GM12872 (cell line): Measurements from ENCODE around the gene TP73.

Experiments used
- TF ChIP-seq, protein P1 (sequence below): IDR thresholded peaks from 3 replicates; pipeline ENCODE4 v1.5.1; 2011; ENCODE audit warnings: low read depth, mild to moderate bottlenecking, low read length, moderate library complexity; ENCODE audit not compliant: insufficient read depth

Gene TP73

DNA sequence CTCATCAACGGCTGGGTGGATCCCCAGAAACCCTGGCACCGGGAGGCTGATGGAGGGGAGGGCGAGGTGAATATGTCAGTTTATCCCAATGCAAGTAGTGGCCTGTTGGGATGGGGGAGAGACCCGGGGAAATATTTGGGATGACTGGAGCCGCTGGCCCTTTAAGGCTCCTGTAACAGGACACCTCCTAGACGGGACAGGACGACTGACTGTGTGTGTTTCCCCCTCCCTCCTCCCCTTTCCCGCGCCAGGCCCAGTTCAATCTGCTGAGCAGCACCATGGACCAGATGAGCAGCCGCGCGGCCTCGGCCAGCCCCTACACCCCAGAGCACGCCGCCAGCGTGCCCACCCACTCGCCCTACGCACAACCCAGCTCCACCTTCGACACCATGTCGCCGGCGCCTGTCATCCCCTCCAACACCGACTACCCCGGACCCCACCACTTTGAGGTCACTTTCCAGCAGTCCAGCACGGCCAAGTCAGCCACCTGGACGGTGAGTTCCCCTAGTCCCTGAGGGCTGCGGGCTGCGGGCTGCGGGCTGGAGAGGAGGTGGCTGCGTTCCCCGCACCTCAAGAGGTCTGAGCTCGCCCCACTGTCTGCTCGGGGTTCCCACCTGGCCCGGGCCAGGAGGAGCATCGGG lies 55.1 kb downstream of the TP73 start:
- TF ChIP-seq, protein P1, sequence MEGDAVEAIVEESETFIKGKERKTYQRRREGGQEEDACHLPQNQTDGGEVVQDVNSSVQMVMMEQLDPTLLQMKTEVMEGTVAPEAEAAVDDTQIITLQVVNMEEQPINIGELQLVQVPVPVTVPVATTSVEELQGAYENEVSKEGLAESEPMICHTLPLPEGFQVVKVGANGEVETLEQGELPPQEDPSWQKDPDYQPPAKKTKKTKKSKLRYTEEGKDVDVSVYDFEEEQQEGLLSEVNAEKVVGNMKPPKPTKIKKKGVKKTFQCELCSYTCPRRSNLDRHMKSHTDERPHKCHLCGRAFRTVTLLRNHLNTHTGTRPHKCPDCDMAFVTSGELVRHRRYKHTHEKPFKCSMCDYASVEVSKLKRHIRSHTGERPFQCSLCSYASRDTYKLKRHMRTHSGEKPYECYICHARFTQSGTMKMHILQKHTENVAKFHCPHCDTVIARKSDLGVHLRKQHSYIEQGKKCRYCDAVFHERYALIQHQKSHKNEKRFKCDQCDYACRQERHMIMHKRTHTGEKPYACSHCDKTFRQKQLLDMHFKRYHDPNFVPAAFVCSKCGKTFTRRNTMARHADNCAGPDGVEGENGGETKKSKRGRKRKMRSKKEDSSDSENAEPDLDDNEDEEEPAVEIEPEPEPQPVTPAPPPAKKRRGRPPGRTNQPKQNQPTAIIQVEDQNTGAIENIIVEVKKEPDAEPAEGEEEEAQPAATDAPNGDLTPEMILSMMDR, result no peak

DNA sequence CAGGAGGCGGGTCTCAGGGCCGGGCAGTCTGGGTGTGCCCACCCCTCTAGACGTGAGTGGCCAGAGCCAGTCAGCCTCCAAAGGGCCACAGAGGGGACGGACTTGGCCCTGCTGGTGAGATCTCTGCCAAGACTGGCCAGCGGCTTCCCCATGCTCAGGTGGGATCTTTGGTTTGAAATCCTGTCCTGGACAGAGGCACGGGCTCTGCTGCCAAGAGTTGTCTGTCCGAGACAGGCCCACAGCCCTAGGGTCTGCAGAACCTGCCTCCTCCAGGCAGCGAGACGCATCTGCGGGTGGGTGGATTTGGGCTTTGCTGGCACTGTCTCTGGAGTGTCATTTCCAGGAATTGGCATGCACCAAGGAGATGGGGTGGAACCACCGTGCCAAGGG lies 55.6 kb downstream of the TP73 start:
- TF ChIP-seq, protein P1, result no peak

DNA sequence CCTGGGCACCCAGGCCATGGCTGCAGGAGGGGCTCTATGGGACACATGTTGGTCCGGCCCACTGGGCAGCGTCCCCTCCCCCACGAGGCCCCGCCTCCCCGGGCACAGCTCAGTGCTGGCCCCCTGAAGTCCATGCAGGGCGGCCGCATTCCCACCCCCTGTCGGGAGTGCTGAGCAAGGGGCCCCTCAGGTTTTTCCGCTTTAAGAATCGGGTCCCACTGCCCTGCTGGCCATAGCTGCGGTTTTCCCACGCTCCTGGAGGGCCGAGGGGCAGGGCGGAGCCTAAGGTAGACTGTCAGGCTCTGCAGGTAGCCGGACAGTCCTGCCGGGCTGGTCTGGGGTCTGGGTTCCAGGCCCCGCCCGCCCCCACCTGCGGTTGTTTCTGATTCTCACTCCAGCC lies 56.5 kb downstream of the TP73 start:
- TF ChIP-seq, protein P1, result no peak

DNA sequence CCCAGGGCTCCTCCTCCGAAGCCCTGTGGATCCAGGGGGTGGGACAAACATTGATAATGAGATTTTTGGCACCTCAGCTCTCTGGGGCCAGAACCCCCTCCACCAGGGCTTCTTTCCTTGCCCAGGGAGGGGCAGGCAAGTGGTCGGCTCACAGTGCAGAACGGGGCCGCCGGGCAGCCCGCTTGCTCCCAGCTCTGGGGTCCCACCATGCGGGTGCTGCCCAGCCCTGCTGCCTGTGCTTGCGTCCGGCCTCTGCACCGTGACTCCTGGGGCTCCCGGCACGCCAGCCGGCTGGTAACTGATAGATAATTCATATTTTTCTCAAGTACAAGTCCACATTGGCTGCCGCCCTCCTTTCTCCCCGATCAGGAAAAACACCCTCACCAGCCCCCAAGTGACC lies 57.9 kb downstream of the TP73 start:
- TF ChIP-seq, protein P1, result no peak

DNA sequence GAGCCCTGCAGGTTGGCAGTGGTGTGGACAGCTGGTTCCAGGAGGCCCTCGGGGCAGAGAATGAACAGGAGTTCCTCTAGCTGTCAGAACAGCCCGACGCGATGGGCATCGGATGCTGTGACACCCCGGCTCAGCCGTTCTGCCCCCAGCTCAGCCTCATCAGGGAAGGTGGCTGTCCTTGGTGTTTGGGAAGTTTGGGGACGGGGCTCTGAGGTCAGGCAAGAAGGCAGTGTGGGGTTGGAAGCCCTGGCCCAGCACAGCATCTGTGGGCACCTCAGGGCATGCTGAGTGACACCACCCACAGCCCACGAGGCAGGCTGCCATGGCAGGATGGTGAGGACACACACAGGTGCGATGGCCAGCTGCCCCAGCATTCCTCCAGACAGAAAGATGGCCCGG lies 59.1 kb downstream of the TP73 start:
- TF ChIP-seq, protein P1, result no peak

DNA sequence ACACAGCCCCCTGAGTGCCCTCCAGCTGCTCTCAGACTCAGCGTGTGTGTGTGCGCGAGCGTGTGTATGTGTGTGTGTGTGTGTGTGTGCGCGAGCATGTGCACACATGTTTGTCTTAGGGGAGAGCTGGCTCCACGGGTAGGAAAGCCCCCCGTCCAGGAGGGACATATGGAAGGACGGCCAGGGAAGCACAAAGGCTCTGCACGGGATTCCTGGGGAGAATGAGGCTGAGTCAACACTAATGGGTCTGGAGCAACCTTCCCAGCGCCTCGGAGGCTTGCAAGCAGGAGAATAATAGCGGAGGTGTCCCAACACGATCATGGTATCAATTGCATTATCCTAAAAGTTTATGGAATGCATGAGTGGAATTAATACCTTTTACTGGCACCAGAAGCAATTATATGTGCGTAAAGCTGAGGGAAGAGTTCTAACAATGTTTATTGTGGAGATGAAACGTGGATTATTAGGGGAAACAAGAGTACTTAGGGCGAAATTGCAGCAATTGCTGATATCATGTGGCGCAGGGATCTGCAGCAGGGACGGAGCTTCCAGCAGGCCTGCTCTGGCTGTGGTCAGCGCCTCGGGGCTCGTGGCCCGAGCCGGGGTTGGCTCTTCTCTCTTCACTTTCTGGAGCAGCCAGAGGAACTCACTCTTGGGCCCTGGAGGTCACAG lies 59.6 kb downstream of the TP73 start:
- TF ChIP-seq, protein P1, result no peak

DNA sequence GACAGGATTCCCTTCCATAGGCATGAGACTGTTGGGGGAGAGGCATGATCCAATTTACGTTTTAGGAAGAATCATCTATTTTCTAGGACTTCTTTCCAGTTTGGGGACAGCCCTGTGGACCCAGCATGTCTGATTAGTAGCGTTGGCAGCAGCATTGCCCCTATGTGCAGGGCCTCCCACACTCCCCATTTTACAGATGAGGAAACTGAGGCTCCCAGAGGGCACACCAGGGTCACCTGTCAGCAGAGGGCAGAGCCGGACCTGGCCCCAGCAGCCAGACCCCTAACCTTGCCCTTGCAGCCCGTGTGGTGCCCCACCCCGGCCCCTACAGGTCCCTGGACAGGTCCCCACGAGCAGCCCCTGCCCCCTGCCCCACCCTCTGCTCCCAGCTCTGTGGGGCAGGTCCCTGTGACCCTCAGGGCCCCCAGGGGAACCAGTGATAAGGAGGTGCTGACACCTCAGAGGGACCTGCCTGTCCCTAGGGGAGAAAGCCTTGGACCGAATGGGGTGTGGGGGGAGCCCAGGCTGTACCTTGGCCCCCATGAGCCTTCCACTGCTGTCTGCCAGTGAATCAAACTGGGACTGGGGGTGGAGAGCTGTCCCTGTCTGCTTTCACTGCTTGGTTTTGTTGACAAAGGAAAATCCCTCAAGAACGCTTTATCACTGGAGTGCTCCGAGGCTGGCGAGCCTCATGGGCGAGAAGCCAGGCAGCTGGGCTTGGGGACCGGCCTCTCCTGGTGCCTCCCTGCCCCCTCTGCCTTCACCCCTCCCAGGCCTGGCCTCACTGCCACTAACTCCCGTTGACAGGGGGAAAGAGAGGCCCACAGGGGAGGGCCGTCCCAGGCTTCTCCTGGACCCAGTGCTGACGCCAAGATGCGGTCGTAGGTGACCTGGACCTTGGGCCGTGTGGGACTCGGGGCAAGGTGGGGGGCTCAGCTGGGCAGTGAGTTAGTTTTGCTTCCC lies 60.5 kb downstream of the TP73 start:
- TF ChIP-seq, protein P1, result no peak
